GM12872 (cell line): ENCODE measurements around the gene TGFBR2.

ENCODE experiments used
- CTCF ChIP-seq: IDR thresholded peaks from 3 replicates; pipeline ENCODE4 v1.5.1; 2011; ENCODE audit warnings: low read depth, mild to moderate bottlenecking, low read length, moderate library complexity; ENCODE audit not compliant: insufficient read depth

Gene TGFBR2

GRCh38 chr3:30634761-30635735, 28.6 kb downstream of the TGFBR2 start:
- TF ChIP-seq CTCF, result no peak

- TF ChIP-seq CTCF, result no peak
These were observed 31.2 kb downstream of the TGFBR2 start for GRCh38 chr3:30637310-30638219.

DNA sequence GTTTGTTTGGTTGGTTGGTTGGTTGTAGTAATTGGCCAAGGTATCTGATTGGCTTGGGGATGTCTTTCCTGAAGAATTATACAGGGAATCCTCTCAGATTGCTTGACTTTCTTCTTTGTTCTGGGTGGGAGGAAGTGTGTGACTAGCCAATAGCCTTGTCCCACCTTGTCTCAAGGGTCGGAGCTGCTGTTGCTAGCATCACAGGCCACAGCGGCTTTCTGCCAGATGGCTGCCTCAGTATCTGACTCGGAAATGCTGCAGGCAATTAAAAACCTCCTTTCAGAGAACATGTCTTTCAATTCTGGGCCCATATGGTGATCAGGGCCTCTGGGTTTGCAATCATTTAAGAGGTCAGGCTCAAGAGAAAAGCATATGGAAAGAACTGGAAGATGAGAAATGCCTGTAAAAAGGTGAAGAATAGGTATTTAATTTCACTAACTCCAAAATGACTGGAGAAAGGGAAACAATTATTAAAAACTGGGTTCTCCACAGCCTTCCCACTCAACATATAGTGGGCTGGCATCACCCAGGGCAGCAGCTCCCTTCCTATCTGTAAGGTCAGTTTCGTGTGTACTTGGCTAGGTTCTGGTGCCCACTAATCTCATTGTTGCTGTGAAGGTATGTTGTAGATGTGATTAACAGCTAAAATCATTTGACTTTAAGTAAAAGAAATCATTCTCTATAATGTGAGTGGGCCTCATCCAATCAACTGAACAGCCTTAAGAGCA, 32.4 kb downstream of the TGFBR2 start:
- no peak for TF ChIP-seq CTCF

GRCh38 chr3:30639937-30640336, 33.5 kb downstream of the TGFBR2 start:
- no peak for TF ChIP-seq CTCF

DNA sequence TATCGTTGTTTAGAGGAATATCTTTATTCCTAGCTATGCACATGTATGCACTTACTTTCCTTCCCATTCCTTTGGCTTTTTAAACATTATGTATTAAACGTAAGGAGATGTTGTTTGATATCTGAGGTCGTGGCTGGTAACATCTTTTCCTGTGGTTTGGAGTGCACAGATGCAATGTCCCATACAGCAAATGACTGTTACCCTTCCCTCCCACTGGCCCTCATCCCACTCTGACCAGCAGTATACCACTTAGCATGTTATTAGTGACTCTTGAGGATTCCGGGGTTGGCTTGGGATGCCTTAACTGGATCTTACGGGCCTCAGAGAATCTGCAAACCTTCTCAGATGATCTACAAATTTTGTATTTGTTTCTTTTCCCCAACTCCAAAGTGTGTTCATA, 34.5 kb downstream of the TGFBR2 start:
- TF ChIP-seq CTCF, result no peak

- no peak for TF ChIP-seq CTCF
These were observed 35.2 kb downstream of the TGFBR2 start for GRCh38 chr3:30641416-30642251.
